Coronary artery (tissue), 2 donors: ENCODE results near the gene SULF2.
"Not testable (repeated sequence)": the region's sequence is repeated elsewhere in the genome, so short reads cannot be mapped to it uniquely, and the experiment has no call there.

ENCODE experiments used
- DNase-seq: peaks from one replicate; pipeline ENCODE4 v3.0.0-alpha.2; 2017; ENCODE audit warnings: low spot score
- H3K27ac ChIP-seq, 2 donors: fragments of 200-600 bp; sonication (generic); one replicate each; pipeline ENCODE4 v1.5.1; 2016 to 2019
- H3K4me3 ChIP-seq: fragments of 200-600 bp; sonication (generic); 2 replicates; pipeline ENCODE4 v1.5.1; 2016; ENCODE audit warnings: mild to moderate bottlenecking, moderate library complexity
- TF ChIP-seq, protein P1 (sequence below): fragments of 200-600 bp; sonication (generic); IDR thresholded peaks from one replicate; pipeline ENCODE4 v1.5.1; 2019; ENCODE audit warnings: antibody characterized with exemption

SULF2 gene

GRCh38 chr20:47785311-47785853 is at the start of gene SULF2:
TSS of gene SULF2 (minus strand) at chr20:47785481. CDS start at chr20:47757363, 28,118 bp downstream.
- DNase-seq: no peak
- TF ChIP-seq, protein P1, sequence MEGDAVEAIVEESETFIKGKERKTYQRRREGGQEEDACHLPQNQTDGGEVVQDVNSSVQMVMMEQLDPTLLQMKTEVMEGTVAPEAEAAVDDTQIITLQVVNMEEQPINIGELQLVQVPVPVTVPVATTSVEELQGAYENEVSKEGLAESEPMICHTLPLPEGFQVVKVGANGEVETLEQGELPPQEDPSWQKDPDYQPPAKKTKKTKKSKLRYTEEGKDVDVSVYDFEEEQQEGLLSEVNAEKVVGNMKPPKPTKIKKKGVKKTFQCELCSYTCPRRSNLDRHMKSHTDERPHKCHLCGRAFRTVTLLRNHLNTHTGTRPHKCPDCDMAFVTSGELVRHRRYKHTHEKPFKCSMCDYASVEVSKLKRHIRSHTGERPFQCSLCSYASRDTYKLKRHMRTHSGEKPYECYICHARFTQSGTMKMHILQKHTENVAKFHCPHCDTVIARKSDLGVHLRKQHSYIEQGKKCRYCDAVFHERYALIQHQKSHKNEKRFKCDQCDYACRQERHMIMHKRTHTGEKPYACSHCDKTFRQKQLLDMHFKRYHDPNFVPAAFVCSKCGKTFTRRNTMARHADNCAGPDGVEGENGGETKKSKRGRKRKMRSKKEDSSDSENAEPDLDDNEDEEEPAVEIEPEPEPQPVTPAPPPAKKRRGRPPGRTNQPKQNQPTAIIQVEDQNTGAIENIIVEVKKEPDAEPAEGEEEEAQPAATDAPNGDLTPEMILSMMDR: no peak
- Histone ChIP-seq H3K27ac (peak within 1 kb of the TSS; percentile 55 to 89), H3K4me3 (peak within 1 kb of the TSS; percentile 92)

DNA sequence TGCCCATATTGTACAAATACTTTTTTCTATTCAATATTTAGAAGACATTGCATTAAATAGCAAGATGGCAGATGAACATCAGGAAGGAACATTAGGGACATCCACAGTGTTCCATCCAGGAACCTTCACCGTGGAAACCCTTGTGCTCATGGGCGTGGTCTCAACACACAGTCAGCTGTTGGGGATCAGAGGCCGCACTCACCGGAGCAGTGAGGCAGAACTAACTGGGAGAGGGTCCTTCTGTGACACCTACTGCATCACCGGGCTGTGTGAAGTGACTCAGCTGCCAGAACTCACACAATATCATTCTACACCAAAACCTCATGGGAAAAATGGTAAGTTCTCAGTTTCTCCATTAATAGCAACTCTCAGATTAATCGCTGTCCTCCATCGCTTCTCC is 46.4 kb upstream of the SULF2 start:
- H3K4me3 ChIP-seq, DNase-seq, H3K27ac ChIP-seq: not testable (repeated sequence)

- DNase-seq, H3K27ac ChIP-seq: not testable (repeated sequence)
Measured at GRCh38 chr20:47826716-47827115, 41.4 kb upstream of the SULF2 start.

GRCh38 chr20:47826006-47826405 is 40.7 kb upstream of the SULF2 start:
- H3K27ac ChIP-seq, H3K4me3 ChIP-seq, DNase-seq: not testable (repeated sequence)

More at GRCh38 chr20:47826716-47827115, 41.4 kb upstream of the SULF2 start:
- H3K4me3 ChIP-seq: not testable (repeated sequence)

DNA sequence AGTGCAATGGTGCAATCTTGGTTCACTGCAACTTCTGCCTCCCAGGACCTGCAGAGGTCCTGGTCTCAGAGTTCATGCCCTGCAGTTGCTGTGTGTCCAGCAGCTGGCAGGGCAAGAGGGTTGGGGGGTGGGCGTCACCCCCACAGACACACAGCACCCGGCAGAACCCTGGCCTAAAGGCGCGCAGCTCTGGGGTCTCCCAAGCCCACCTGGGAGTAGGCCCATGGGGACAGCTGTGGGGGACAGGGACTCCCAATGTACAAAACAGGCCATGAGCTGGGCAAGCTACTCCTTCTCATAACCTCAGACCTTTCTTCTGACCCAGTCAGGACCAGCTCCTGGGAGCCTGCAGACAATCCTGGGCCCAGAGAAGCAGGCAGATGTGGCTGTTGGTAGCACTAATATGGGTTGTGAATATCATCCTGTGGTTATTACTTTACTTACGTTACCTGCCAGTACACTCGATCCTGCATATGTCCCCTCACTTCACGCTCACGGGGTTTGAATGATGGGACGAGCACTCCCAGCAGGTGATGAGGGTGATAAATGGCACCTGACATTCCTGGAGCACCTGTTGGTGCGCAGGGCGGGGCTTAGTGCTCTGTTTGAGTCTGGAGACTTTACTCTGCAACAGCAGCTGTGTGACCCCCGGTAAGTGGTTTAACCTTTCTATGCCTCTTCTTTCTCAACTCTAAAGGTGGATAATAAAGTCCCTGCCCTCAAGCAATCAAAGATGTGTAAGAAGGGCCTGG is 39.9 kb upstream of the SULF2 start:
- TF ChIP-seq, protein P1: no peak
- Histone ChIP-seq H3K4me3 (no peak overlapping the region), H3K27ac (no peak overlapping the region)
- no peak for DNase-seq

DNA sequence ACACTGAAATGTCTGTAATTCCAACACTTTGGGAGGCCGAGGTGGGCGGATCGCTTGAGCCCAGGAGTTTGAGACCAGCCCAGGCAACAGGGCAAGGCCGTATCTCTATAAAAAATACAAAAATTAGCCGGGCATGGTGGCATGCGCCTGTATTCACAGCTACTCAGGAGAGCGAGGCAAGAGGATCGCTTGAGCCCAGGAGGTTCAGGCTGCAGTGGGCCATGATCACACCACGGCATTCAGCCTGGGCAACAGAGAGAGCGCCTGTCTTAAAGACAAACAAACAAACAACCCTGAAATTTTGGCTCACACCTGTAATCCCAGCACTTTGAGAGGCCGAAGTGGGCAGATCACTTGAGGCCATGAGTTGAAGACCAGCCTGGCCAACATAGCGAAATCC is 38.7 kb upstream of the SULF2 start:
- DNase-seq, H3K27ac ChIP-seq, H3K4me3 ChIP-seq: not testable (repeated sequence)

- Histone ChIP-seq H3K27ac (no peak overlapping the region), H3K4me3 (no peak overlapping the region)
- DNase-seq: no peak
- TF ChIP-seq, protein P1: no peak
Measured at GRCh38 chr20:47821481-47822100, 36.3 kb upstream of the SULF2 start.

DNA sequence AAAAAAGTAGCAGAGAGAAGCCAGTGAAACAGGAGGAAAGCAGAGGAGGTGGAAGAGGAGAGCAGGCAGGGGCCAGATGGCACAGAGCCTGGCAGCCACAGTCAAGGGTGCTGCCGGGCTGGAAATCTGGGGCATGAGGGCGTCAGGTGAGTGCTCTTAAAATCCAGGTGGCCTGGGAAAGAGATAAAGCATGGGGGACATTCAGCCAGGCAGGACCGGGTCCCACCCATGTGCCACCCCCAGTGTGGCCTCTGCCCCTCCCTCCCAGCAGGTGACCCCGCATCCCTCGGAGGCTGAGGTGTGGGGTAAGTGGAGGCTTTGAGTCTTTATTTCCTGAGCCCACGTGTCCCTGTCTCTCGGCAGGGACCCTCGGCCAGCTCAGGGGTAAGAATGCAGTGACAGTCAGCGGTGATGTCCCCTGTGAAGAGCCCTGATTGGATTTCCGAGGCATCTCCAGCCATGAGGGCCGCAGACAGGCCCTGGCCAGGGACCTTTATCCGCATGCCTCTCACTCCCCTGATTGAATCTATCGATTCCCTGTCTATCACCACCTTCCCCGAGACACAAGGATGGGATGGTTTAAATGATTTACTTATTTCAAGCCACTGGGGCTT is 33.8 kb upstream of the SULF2 start:
- no peak overlapping the region for H3K4me3 ChIP-seq
- TF ChIP-seq, protein P1: no peak
- no peak overlapping the region for H3K27ac ChIP-seq
- DNase-seq: no peak

GRCh38 chr20:47818466-47818865 is 33.2 kb upstream of the SULF2 start:
- no peak for DNase-seq
- TF ChIP-seq, protein P1: no peak
- H3K27ac ChIP-seq: no peak overlapping the region
- H3K4me3 ChIP-seq: no peak overlapping the region
